ENCODE measurements around the gene COL11A1.
"Not testable (repeated sequence)": the region's sequence is repeated elsewhere in the genome, so short reads cannot be mapped to it uniquely, and the experiment has no call there.

Gene COL11A1

GRCh38 chr1:102826706-102827105 is 281.6 kb downstream of the COL11A1 start:
- DNase-seq: not testable (repeated sequence)
